IPS DF 6.9 (cell line): ENCODE data around the gene DNLZ.

Experiments
- DNase-seq: peaks from one replicate; pipeline ENCODE4 v3.0.0-alpha.2; 2013; ENCODE audit warnings: low read depth, low spot score
- H3K27ac ChIP-seq: one replicate; pipeline ENCODE4 v1.5.1; 2013; ENCODE audit warnings: low read length, control low read depth
- H3K27me3 ChIP-seq: 2 replicates; pipeline ENCODE4 v1.6.1; 2013; ENCODE audit warnings: mild to moderate bottlenecking, low read length; ENCODE audit not compliant: control insufficient read depth, insufficient read depth
- H3K36me3 ChIP-seq: 2 replicates; pipeline ENCODE4 v1.6.1; 2013; ENCODE audit warnings: low read length; ENCODE audit not compliant: control insufficient read depth, insufficient read depth
- H3K4me1 ChIP-seq: 2 replicates; pipeline ENCODE4 v1.6.1; 2013; ENCODE audit warnings: low read length; ENCODE audit not compliant: control insufficient read depth, insufficient read depth
- H3K4me3 ChIP-seq: 2 replicates; pipeline ENCODE4 v1.5.1; 2013; ENCODE audit warnings: mild to moderate bottlenecking, low read length
- H3K9me3 ChIP-seq: 2 replicates; pipeline ENCODE4 v1.6.1; 2013; ENCODE audit warnings: low read length, inconsistent platforms; ENCODE audit not compliant: control insufficient read depth, insufficient read depth
- WGBS: extraction: QIAGEN DNeasy Blood & Tissue Kit; methylation state at CpG from one replicate; pipeline ENCODE4 v1.1.7; 2013; ENCODE audit warnings: mixed read lengths, missing lambda C conversion rate; ENCODE audit not compliant: insufficient read length, insufficient coverage; 5-methylcytosine and 5-hydroxymethylcytosine counted together

Gene DNLZ

DNA sequence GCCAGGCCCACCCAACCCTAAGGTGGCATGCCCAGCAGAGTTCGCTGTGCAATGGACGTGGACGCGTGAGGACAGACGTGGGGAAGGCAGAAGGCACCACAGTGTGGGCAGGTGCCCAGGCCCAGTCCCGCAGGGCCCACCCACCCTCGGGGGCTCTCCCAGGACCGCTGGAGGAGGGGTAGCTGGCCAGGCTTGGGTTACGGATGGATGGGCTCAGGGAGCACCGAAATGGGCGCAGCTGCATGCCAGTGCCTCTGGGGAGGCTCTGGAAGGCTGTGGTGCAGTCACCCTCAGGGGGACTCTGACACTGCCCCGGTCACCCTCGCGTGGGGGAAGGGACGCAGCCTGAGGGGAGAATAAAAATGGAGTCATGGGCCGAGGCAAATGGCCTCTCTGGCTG lies 45.8 kb downstream of the DNLZ start:
- Histone ChIP-seq H3K27me3 (no peaks in the 10 kb centered on the region), H3K9me3 (no peaks in the 10 kb centered on the region), H3K36me3 (no peaks in the 10 kb centered on the region), H3K27ac (no peak overlapping the region), H3K4me3 (no peak overlapping the region), H3K4me1 (no peaks in the 10 kb centered on the region; the same call in 1 of the 2 replicates)
- WGBS, result no CpG with 5 or more reads among the region's 16 CpGs
- DNase-seq, result no peak

DNA sequence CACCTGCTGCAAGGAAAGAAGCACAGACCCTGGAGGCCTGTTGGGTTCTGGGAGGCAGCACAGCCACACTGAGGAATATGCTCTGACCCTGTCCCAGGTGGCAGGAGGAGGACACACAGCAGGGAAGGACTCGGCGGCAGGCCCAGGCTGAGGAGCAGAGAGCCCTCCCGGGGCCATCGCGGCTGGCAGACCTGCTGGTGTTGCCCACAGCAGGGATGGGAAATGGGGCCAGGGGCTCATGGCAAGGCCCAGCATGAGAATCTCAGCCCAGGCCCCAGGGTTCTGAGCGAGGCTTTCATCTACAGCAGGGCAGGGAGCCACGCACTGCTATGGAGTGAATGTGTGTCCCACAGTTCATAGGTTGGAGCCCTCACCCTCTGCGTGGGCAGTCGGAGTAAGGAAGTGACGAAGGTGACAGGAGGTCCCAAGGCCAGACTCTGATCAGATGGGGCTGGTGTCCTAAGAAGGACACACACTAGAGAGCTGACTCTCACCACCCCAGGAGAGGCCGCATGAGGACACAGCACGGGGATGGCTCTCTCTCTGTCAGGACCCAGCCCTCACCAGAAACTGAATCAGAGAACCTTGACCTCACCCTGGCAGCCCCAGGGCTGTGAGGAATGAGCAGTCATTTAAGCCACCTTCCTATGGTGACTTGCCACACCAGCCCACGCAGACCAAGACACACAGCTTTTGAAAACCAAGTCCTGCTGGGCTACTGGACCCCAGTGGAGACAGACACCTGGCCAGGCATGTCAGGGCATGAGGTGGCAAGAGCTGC lies 46.5 kb downstream of the DNLZ start:
- Histone ChIP-seq H3K27me3 (no peaks in the 10 kb centered on the region), H3K4me1 (no peaks in the 10 kb centered on the region; the same call in 1 of the 2 replicates), H3K36me3 (no peaks in the 10 kb centered on the region), H3K4me3 (no peak overlapping the region), H3K27ac (no peak overlapping the region), H3K9me3 (no peaks in the 10 kb centered on the region)
- WGBS, result no CpG with 5 or more reads among the region's 13 CpGs
- DNase-seq, result no peak

DNA sequence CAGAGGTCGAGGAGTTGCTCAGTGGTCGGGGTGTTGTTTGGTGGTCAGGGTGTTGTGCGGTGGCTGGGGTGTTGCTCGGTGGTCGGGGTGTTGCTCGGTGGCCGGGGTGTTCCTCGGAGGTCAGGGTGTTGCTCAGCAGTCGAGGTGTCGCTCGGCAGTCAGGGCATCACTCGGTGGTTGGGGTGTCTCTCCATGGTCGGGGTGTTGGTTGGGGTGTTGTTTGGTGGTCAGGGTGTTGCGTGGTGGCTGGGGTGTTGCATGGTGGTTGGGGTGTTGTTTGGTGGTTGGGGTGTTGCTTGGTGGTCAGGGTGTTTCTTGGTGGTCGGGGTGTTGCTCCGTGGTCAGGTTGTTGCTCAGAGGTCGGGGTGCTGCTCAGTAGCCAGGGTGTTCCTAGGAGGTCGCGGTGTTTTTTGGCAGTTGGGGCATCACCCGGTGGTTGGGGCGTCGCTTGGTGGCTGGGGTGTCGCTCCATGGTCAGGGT lies 47.2 kb downstream of the DNLZ start:
- Histone ChIP-seq H3K27ac (no peak overlapping the region), H3K4me3 (no peak overlapping the region), H3K36me3 (no peaks in the 10 kb centered on the region), H3K4me1 (no peaks in the 10 kb centered on the region; the same call in 1 of the 2 replicates), H3K9me3 (no peaks in the 10 kb centered on the region), H3K27me3 (no peaks in the 10 kb centered on the region)
- 100% methylated on average over 1 of the region's 23 CpGs for WGBS
- DNase-seq, result no peak

DNA sequence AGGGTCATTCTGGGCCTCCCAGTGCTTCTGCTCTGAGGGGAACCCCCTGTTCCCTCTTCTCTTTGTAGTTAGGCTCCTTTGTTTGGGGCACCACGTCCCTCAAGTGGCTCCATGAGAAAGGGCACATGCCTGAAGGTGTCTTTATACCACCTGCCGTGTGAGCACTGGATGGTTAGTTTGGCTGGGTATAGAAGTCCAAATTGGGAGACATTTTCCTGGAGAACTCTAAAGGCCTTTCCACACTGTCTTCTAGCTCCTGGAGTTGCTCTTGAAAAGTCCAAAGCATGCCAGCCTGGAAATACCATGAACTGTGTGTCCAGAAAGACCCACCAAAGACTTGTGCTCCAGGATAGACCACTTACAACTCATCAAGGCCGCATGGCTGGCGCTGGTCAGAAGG lies 48.6 kb downstream of the DNLZ start:
- DNase-seq, result no peak
- H3K4me1 ChIP-seq, result no peaks in the 10 kb centered on the region; the same call in 1 of the 2 replicates
- no peaks in the 10 kb centered on the region for H3K9me3 ChIP-seq
- H3K36me3 ChIP-seq, result no peaks in the 10 kb centered on the region
- WGBS, result no CpG with 5 or more reads among the region's 4 CpGs
- no peak overlapping the region for H3K4me3 ChIP-seq
- H3K27me3 ChIP-seq, result no peaks in the 10 kb centered on the region
- no peak overlapping the region for H3K27ac ChIP-seq

DNA sequence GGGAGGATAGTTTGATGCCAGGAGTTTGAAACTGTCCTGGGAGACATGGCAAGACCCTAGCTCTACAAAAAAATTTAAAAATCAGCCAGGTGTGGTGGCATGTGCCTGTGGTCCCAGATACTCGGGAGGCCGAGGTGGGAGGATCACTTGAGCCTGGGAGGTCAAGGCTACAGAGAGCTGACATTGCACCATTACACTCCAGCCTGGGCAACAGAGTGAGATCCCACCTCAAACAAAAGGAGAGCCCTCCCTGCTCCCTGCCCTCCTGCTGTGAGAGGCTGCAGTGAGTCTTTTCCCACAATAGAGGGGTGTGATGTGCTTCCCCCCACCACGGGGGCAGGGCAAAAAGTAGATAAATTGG lies 49.5 kb downstream of the DNLZ start:
- Histone ChIP-seq H3K9me3 (no peaks in the 10 kb centered on the region), H3K27me3 (no peaks in the 10 kb centered on the region), H3K27ac (no peak overlapping the region), H3K4me3 (no peak overlapping the region), H3K4me1 (no peaks in the 10 kb centered on the region; the same call in 1 of the 2 replicates), H3K36me3 (no peaks in the 10 kb centered on the region)
- DNase-seq, result no peak
- no CpG with 5 or more reads among the region's 3 CpGs for WGBS

DNA sequence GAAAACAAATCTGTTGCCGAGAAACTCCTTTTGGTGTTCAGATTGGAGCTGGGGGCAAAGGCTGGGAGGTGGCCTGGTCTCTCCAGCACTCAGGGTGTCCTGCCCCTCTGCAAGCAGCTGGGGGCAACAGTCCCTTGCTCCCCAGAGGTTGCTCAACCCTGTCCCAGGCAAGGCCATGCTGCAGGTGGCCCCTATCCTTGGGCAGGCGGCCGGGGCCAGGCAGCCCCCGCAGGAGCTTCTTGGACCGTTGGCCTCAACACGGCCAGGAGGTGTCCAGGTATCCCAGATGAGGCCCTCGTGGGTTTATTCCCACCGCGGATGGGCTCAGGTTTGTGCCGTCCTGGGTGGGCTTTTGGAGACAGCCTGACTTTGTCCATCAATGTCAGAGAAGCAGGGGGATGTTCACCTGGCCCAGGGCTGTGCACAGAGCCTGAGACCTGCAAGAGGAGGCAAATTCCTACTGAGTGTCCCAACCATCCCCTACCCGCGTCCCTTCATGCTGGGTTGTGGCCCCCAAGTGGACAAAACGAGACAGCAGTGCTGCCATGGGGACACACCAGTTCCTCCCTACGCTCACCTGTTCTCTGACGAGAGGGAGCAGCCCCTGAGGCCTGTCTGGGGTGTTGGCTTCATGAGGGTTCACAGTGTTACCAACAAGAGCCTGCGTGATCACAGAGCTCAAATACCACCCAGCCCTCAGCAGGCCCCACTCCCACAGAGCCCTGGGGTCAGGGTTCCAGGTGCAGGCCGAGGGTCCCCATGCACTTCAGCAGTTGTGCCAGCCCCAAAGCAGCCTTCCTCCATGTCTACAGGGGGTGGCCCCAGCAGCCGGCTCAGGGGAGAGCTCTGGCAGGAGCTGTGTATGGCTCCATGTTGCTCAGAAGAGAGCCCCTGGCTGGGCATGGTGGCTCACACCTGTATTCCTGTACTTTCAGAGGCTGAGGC lies 50.2 kb downstream of the DNLZ start:
- no CpG with 5 or more reads among the region's 18 CpGs for WGBS
- H3K27ac ChIP-seq, result no peak overlapping the region
- no peaks in the 10 kb centered on the region for H3K4me1 ChIP-seq
- no peak for DNase-seq
- no peaks in the 10 kb centered on the region for H3K27me3 ChIP-seq
- no peaks in the 10 kb centered on the region for H3K9me3 ChIP-seq
- H3K36me3 ChIP-seq, result no peaks in the 10 kb centered on the region
- no peak overlapping the region for H3K4me3 ChIP-seq

DNA sequence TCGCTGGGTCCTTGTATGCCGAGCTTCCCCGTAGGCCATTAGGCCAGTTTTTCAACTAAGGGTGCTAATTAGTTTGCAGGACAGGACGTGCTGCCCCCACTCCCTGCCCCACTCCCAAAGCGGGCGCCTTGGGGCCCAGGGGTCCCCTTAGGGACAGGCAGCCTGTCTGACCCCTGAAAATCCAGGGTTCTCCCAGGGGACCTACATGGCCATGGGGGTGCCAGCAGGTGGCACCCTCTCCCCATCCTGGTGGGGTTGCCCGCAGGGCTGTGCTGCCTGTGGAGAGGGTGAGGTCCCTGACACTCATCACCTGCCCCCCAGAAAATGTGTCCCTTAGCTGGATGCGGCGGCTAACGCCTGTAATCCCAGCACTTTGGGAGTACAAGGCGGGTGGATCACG lies 51.1 kb downstream of the DNLZ start:
- Histone ChIP-seq H3K9me3 (no peaks in the 10 kb centered on the region), H3K4me1 (no peaks in the 10 kb centered on the region), H3K27me3 (no peaks in the 10 kb centered on the region), H3K36me3 (no peaks in the 10 kb centered on the region), H3K4me3 (no peak overlapping the region), H3K27ac (no peak overlapping the region)
- no peak for DNase-seq
- no CpG with 5 or more reads among the region's 12 CpGs for WGBS

DNA sequence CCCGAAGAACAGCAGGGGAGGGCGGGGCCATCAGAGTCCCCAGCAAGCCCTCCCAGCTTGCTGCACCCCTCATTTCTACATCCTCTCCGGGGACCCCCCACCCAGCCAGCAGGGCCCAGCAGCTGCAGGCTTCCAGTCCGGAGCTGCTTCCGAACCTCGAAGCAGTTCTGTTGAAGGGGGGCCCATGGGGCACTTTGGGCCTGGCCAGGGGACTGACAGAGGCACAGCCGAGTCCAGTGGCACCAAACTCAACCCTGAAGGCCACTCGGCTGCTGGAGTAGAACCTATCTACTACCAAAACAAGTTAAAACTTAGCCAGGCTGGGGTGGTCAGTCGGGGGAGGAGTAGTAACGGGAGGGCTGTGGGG lies 51.6 kb downstream of the DNLZ start:
- Histone ChIP-seq H3K4me1 (no peaks in the 10 kb centered on the region), H3K27ac (no peak overlapping the region), H3K36me3 (no peaks in the 10 kb centered on the region), H3K9me3 (no peaks in the 10 kb centered on the region), H3K27me3 (no peaks in the 10 kb centered on the region), H3K4me3 (no peak overlapping the region)
- no CpG with 5 or more reads among the region's 10 CpGs for WGBS
- no peak for DNase-seq

DNA sequence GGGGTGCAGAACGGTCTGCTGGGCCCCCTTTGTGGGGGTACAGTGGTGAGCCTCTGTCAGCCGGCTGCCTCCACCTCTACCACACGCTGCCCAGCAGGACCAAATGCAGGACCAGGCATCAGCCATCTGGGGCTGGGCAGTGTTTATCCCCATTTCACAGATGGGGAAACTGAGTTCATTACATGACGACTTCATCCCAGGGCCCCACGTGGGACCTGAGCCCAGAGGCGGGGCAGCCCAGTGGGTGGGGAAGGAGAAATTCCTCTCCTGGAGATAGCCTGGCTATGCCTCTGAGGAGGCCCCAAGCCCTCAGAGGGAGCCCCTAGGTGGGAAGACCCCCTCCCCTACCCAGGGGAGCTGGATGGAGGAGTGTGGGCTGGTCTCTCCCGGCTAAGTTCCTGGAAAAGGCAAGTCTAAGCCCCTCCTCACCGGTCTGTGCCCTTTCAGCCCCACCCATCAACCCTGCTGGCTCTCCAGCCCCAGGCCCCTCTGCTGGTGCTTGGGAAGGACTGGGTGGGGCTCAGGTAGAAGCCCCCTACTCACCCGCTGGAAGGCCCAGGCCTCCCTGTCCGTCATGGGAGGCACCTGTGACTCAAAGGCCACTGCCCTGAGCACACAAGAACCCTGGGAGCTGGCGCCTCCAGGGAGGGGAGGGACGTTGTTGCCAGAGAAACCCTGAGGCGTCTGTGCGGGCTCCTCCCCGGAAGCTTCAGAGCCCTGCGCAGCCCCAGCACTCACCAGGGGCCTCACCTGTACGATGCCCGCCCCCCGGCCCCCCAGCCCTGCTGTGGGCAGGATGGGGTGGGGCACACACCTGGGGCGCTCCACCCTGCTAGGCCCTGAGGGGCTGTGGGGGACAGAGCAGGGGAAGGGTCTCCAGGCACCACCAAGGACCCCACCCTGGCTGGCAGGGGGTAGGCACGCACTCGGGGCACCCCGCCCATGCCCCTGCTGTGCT lies 52.2 kb downstream of the DNLZ start:
- no peak for DNase-seq
- WGBS, result no CpG with 5 or more reads among the region's 23 CpGs
- Histone ChIP-seq H3K27ac (no peak overlapping the region), H3K9me3 (no peaks in the 10 kb centered on the region), H3K4me1 (no peaks in the 10 kb centered on the region), H3K27me3 (no peaks in the 10 kb centered on the region), H3K36me3 (no peaks in the 10 kb centered on the region), H3K4me3 (no peak overlapping the region)
